CD4-positive, alpha-beta T cell (primary cell): ENCODE data around the gene SLC27A2. TPM values are rescaled to one million over a fixed set of nuclear protein-coding genes. Genes with fewer than 3 reads are reported as not detected.

ENCODE experiments used
- ATAC-seq: fragments of 200-7000 bp; cut with Tn5 transposase; one replicate; pipeline ENCODE4 v1.10.0; 2022; ENCODE audit warnings: mild to moderate bottlenecking; ENCODE audit not compliant: poor library complexity
- CTCF ChIA-PET: fragments of 350-600 bp; sonication (Branson Sonifier 250); formaldehyde crosslinking; loops from one replicate; lab custom pipeline; 2021; ENCODE audit warnings: antibody characterized with exemption, inconsistent platforms; lab: Charles Lee
- POLR2A ChIA-PET: fragments of 350-600 bp; sonication (Branson Sonifier 250); formaldehyde crosslinking; loops from one replicate; lab custom pipeline; 2021; ENCODE audit warnings: antibody characterized with exemption, inconsistent platforms; lab: Charles Lee
- DNase-seq, 14 experiments: peaks; one replicate each; pipeline ENCODE4 v3.0.0-alpha.2; 2013 to 2020; ENCODE audit warnings: mixed read lengths in 2 of 14
- H3K27ac ChIP-seq, 2 donors: one replicate each; pipeline versions ENCODE4 v1.5.1 to v1.7.0; 2013; ENCODE audit warnings: low read length in 2 of 2, low read depth in 1 of 2, mild to moderate bottlenecking in 1 of 2
- H3K27me3 ChIP-seq, 2 experiments: 1 replicate in 1 of 2; 2 replicates in 1 of 2; pipeline versions ENCODE4 v1.6.1 to v1.7.0; 2013; ENCODE audit warnings: low read length in 2 of 2, control low read depth in 1 of 2, mild to moderate bottlenecking in 1 of 2, moderate library complexity in 1 of 2; ENCODE audit not compliant: insufficient read depth in 2 of 2, control insufficient read depth in 1 of 2
- H3K36me3 ChIP-seq: one replicate; pipeline ENCODE4 v1.6.1; 2013; ENCODE audit warnings: low read length, control low read depth; ENCODE audit not compliant: insufficient read depth
- H3K4me1 ChIP-seq: one replicate; pipeline ENCODE4 v1.6.1; 2013; ENCODE audit warnings: low read length, control low read depth; ENCODE audit not compliant: insufficient read depth
- H3K4me3 ChIP-seq: one replicate; pipeline ENCODE4 v1.5.1; 2013; ENCODE audit warnings: mild to moderate bottlenecking, low read length, moderate library complexity
- H3K9me3 ChIP-seq, 2 experiments: 1 replicate in 1 of 2; 2 replicates in 1 of 2; pipeline versions ENCODE4 v1.6.1 to v1.7.0; 2013; ENCODE audit warnings: low read length in 2 of 2, mild to moderate bottlenecking in 2 of 2, control low read depth in 1 of 2, moderate library complexity in 1 of 2; ENCODE audit not compliant: control insufficient read depth in 1 of 2, insufficient read depth in 1 of 2
- H3K27ac Mint-ChIP-seq: one replicate; pipeline ENCODE4 v1.8.0; 2020; ENCODE audit warnings: mixed read lengths
- H3K27me3 Mint-ChIP-seq: one replicate; pipeline ENCODE4 v1.8.0; 2021; ENCODE audit warnings: mixed read lengths
- H3K36me3 Mint-ChIP-seq: one replicate; pipeline ENCODE4 v1.8.0; 2021; ENCODE audit warnings: low read depth, mixed read lengths
- H3K4me1 Mint-ChIP-seq: one replicate; pipeline ENCODE4 v1.8.0; 2021; ENCODE audit warnings: low read depth, mixed read lengths
- H3K4me3 Mint-ChIP-seq: one replicate; pipeline ENCODE4 v1.8.0; 2020; ENCODE audit warnings: mild to moderate bottlenecking, mixed read lengths
- H3K9me3 Mint-ChIP-seq: one replicate; pipeline ENCODE4 v1.8.0; 2020; ENCODE audit warnings: mixed read lengths
- CTCF ChIP-seq: fragments of 200-600 bp; IDR thresholded peaks from one replicate; pipeline ENCODE4 v1.8.0; 2022; ENCODE audit warnings: antibody characterized with exemption, mild to moderate bottlenecking
- intact Hi-C, 2 experiments: fragments of 100-400 bp; cut with DNase I in 1 of 2; cut with micrococcal nuclease in 1 of 2; formaldehyde crosslinking; loops; one replicate each; pipeline versions ENCODE4 v1.15.1 to v1.9.0; 2023 to 2025; cut with DNase I, micrococcal nuclease
- total RNA-seq, 174 experiments: library from RNA in 2 of 174; stranded (reverse) in 2 of 174; gene quantifications; one replicate each; pipeline ENCODE4 v1.2.3 and lab custom pipeline; 2021 to 2026

Gene SLC27A2
- total RNA-seq, 2 experiments from 2014 or later = 0.22 to 0.31 TPM

GRCh38 chr15:50251638-50252182 is 69.7 kb downstream of the SLC27A2 start:
- Histone ChIP-seq H3K4me1 (peaks cover 16% of the 10 kb centered on the region), H3K27me3 (no peaks in the 10 kb centered on the region), H3K4me3 (no peak overlapping the region), H3K9me3 (no peaks in the 10 kb centered on the region), H3K27ac (no peak overlapping the region), H3K36me3 (no peaks in the 10 kb centered on the region)
- no peaks in the 10 kb centered on the region for H3K27me3 Mint-ChIP-seq
- H3K4me1 Mint-ChIP-seq = peaks cover 23% of the 10 kb centered on the region
- ChIA-PET CTCF (no interaction called here), POLR2A (no interaction called here)
- no peaks in the 10 kb centered on the region for H3K36me3 Mint-ChIP-seq
- H3K9me3 Mint-ChIP-seq = no peaks in the 10 kb centered on the region
- no peak overlapping the region for H3K4me3 Mint-ChIP-seq
- no peak overlapping the region for H3K27ac Mint-ChIP-seq
- no peak for TF ChIP-seq CTCF
- DNase-seq = no peak
- no peak for ATAC-seq
- intact Hi-C loops = loop anchor here in 1 of 2 experiments (10.0 kb wide), 1 partner anchor 57 kb away; no protein-coding TSS in a partner anchor

GRCh38 chr15:50252556-50252955 is 70.6 kb downstream of the SLC27A2 start:
- Histone ChIP-seq H3K4me3 (no peak overlapping the region), H3K36me3 (no peaks in the 10 kb centered on the region), H3K9me3 (no peaks in the 10 kb centered on the region), H3K4me1 (peaks cover 13% of the 10 kb centered on the region), H3K27me3 (no peaks in the 10 kb centered on the region), H3K27ac (no peak overlapping the region)
- Mint-ChIP-seq H3K9me3 (no peaks in the 10 kb centered on the region), H3K27me3 (no peaks in the 10 kb centered on the region), H3K36me3 (no peaks in the 10 kb centered on the region), H3K27ac (no peak overlapping the region), H3K4me1 (peaks cover 20% of the 10 kb centered on the region), H3K4me3 (no peak overlapping the region)
- DNase-seq = no peak
- ChIA-PET POLR2A (no interaction called here), CTCF (no interaction called here)
- no peak for ATAC-seq
- no peak for TF ChIP-seq CTCF
- intact Hi-C loops = loop anchor here in 1 of 2 experiments (10.0 kb wide), 1 partner anchor 58 kb away; no protein-coding TSS in a partner anchor

GRCh38 chr15:50256188-50257041 is 74.4 kb downstream of the SLC27A2 start:
- ATAC-seq (no peak), DNase-seq (no peak)
- Histone ChIP-seq H3K9me3 (no peaks in the 10 kb centered on the region), H3K27ac (no peak overlapping the region), H3K36me3 (no peaks in the 10 kb centered on the region), H3K4me1 (peaks cover 9% of the 10 kb centered on the region), H3K27me3 (no peaks in the 10 kb centered on the region), H3K4me3 (no peak overlapping the region)
- H3K27me3 Mint-ChIP-seq = no peaks in the 10 kb centered on the region
- POLR2A ChIA-PET = no interaction called here
- H3K27ac Mint-ChIP-seq = no peak overlapping the region
- intact Hi-C loops = loop anchor here in 1 of 2 experiments (10.0 kb wide), 1 partner anchor 62 kb away; no protein-coding TSS in a partner anchor
- H3K36me3 Mint-ChIP-seq = no peaks in the 10 kb centered on the region
- no peak for TF ChIP-seq CTCF
- H3K4me1 Mint-ChIP-seq = peaks cover 13% of the 10 kb centered on the region
- H3K9me3 Mint-ChIP-seq = no peaks in the 10 kb centered on the region
- H3K4me3 Mint-ChIP-seq = no peak overlapping the region
- CTCF ChIA-PET = no interaction called here
